NCI-H1105 (cell line): ENCODE data around the gene IL3RA.
"Not testable (repeated sequence)": the region's sequence is repeated elsewhere in the genome, so short reads cannot be mapped to it uniquely, and the experiment has no call there.

ENCODE experiments used
- DNase-seq: peaks from one replicate; lab custom pipeline; 2025; lab: John Stamatoyannopoulos, UW

The IL3RA gene

GRCh38 chrX:1330605-1331004, 6.0 kb upstream of the IL3RA start:
- DNase-seq: no peak

- DNase-seq: not testable (repeated sequence)
Observed at GRCh38 chrX:1332433-1332832, 4.2 kb upstream of the IL3RA start.

- DNase-seq: no peak
Observed at GRCh38 chrX:1334854-1335253, 1.7 kb upstream of the IL3RA start.

GRCh38 chrX:1336948-1337779, 579 bp downstream of the IL3RA start:
- DNase-seq: no peak

GRCh38 chrX:1341545-1342184, 5.1 kb downstream of the IL3RA start:
- no peak for DNase-seq

GRCh38 chrX:1349606-1350005, 13.0 kb downstream of the IL3RA start:
- DNase-seq: not testable (repeated sequence)

GRCh38 chrX:1351981-1352714, 15.6 kb downstream of the IL3RA start:
- DNase-seq: no peak

- DNase-seq: no peak
Observed at GRCh38 chrX:1354036-1355019, 17.7 kb downstream of the IL3RA start.

- no peak for DNase-seq
Observed at GRCh38 chrX:1355131-1356046, 18.8 kb downstream of the IL3RA start.

- no peak for DNase-seq
Observed at GRCh38 chrX:1357993-1358392, 21.4 kb downstream of the IL3RA start.

- no peak for DNase-seq
Observed at GRCh38 chrX:1358793-1359476, 22.4 kb downstream of the IL3RA start.

- no peak for DNase-seq
Observed at GRCh38 chrX:1359477-1359873, 22.9 kb downstream of the IL3RA start.

- DNase-seq: no peak
Observed at GRCh38 chrX:1360171-1360570, 23.6 kb downstream of the IL3RA start.

GRCh38 chrX:1361275-1361674, 24.7 kb downstream of the IL3RA start:
- no peak for DNase-seq

GRCh38 chrX:1361910-1362309, 25.3 kb downstream of the IL3RA start:
- DNase-seq: no peak

- not testable (repeated sequence) for DNase-seq
Observed at GRCh38 chrX:1366363-1366762, 29.8 kb downstream of the IL3RA start.

GRCh38 chrX:1368385-1368698, 31.8 kb downstream of the IL3RA start:
- no peak for DNase-seq

GRCh38 chrX:1378306-1378759, 41.7 kb downstream of the IL3RA start:
- no peak for DNase-seq

- no peak for DNase-seq
Observed at GRCh38 chrX:1380672-1381233, 44.2 kb downstream of the IL3RA start.
